NB4 (cell line): ENCODE measurements around the gene APMAP.

ENCODE experiments used
- DNase-seq: peaks from one replicate; pipeline ENCODE4 v3.0.0; 2010; ENCODE audit warnings: low read depth
- H3K4me3 ChIP-seq: one replicate; pipeline ENCODE4 v1.5.1; 2011; ENCODE audit warnings: mild to moderate bottlenecking, low read depth, low read length, moderate library complexity
- MYC ChIP-seq: IDR thresholded peaks from 2 replicates; pipeline ENCODE4 v1.6.1; 2011; ENCODE audit warnings: low read depth, low read length
- POLR2A ChIP-seq: IDR thresholded peaks from 2 replicates; pipeline ENCODE4 v1.6.1; 2011; ENCODE audit warnings: mild to moderate bottlenecking; ENCODE audit not compliant: insufficient read length; ENCODE audit errors: extremely low read depth
- TF ChIP-seq, protein P1 (sequence below): IDR thresholded peaks from 2 replicates; pipeline ENCODE4 v1.6.1; 2011; ENCODE audit warnings: low read depth, low read length
- TF ChIP-seq, protein P2 (sequence below): IDR thresholded peaks from one replicate; pipeline ENCODE4 v1.5.1; 2012; ENCODE audit warnings: low read depth, low read length

The APMAP gene

GRCh38 chr20:24965065-24965919, 27.3 kb downstream of the APMAP start:
- DNase-seq = no peak
- TF ChIP-seq POLR2A = no peak
- TF ChIP-seq MYC = no peak
- TF ChIP-seq, protein P1, sequence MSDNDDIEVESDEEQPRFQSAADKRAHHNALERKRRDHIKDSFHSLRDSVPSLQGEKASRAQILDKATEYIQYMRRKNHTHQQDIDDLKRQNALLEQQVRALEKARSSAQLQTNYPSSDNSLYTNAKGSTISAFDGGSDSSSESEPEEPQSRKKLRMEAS = no peak

GRCh38 chr20:24964506-24964840, 28.1 kb downstream of the APMAP start:
- DNase-seq = no peak
- H3K4me3 ChIP-seq = no peak overlapping the region

More at GRCh38 chr20:24965065-24965919, 27.3 kb downstream of the APMAP start:
- H3K4me3 ChIP-seq = no peak overlapping the region

GRCh38 chr20:24963672-24964505, 28.7 kb downstream of the APMAP start:
- TF ChIP-seq POLR2A (no peak), MYC (no peak)
- TF ChIP-seq, protein P1 = no peak
- TF ChIP-seq, protein P2, sequence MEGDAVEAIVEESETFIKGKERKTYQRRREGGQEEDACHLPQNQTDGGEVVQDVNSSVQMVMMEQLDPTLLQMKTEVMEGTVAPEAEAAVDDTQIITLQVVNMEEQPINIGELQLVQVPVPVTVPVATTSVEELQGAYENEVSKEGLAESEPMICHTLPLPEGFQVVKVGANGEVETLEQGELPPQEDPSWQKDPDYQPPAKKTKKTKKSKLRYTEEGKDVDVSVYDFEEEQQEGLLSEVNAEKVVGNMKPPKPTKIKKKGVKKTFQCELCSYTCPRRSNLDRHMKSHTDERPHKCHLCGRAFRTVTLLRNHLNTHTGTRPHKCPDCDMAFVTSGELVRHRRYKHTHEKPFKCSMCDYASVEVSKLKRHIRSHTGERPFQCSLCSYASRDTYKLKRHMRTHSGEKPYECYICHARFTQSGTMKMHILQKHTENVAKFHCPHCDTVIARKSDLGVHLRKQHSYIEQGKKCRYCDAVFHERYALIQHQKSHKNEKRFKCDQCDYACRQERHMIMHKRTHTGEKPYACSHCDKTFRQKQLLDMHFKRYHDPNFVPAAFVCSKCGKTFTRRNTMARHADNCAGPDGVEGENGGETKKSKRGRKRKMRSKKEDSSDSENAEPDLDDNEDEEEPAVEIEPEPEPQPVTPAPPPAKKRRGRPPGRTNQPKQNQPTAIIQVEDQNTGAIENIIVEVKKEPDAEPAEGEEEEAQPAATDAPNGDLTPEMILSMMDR = no peak
- no peak for DNase-seq

More at GRCh38 chr20:24964506-24964840, 28.1 kb downstream of the APMAP start:
- TF ChIP-seq MYC = no peak
- TF ChIP-seq POLR2A = no peak
- TF ChIP-seq, protein P1 = no peak
- TF ChIP-seq, protein P2 = no peak

DNA sequence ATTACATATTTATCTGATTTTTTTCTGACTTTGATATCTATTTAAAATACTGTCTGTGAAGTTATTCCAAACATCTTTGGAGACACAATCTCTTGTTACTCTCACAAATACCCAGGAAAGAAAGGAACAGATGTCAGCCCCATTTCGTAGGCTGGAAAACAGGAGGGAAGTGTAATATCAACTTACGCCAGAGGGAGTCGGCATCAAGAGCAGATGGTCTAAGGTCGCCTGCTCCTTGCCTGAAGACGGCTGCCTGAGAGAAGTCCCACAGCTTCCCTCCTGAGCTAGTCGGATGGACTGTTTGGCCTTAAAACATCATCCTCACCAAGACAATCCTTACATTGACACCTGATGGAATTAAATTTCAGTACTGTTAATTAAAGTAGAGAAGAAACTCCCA, 30.0 kb downstream of the APMAP start:
- TF ChIP-seq, protein P1 = no peak
- no peak for TF ChIP-seq POLR2A
- TF ChIP-seq, protein P2 = no peak
- no peak for TF ChIP-seq MYC
- H3K4me3 ChIP-seq = no peak overlapping the region
- no peak for DNase-seq

More at GRCh38 chr20:24963672-24964505, 28.7 kb downstream of the APMAP start:
- H3K4me3 ChIP-seq = no peak overlapping the region

DNA sequence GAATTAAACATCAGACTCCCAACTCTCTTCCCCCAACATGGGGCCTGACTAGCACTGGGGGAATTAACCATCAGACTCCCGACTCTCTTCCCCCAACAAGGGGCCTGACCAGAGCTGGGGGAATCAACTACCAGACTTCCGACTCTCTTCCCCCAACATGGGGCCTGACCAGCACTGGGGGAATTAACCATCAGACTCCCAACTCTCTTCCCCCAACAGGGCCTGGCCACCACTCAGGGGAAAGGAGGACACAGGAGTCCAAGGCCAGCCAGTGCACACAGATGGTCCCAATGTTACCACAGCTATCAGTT, 30.4 kb downstream of the APMAP start:
- no peak overlapping the region for H3K4me3 ChIP-seq
- no peak for TF ChIP-seq POLR2A
- TF ChIP-seq, protein P2 = no peak
- TF ChIP-seq MYC = no peak
- TF ChIP-seq, protein P1 = no peak
- no peak for DNase-seq
